Measurements from ENCODE around the gene SSH3. TPM values are rescaled to one million over a fixed set of nuclear protein-coding genes. Genes with fewer than 3 reads are reported as not detected.

The SSH3 gene
- total RNA-seq, 1 experiment from 2014 or later, result 17.5 TPM

DNA sequence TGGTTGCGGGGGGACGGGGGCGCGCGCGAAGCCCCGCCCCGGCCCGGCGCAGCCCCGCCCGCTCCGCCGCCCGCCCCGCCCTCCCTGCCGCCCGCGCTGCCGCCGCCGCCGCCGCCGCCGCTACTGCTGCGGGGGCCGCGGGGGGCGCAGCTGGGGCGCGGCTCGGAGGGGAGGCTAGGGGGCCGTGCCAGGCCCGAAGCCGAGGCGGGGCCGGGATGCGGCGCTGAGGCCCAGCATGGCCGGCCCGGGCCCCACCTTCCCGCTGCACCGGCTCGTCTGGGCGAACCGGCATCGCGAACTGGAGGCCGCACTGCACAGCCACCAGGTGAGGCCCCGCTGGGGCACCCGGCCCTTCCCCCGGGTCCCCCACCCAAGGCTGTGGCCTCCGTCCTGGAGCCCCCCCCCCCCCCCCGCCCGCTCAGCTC, 14.1 kb upstream of the SSH3 start, which contains the start of gene ANKRD13D:
Gene ANKRD13D (plus strand): TSS at position 78 of the 425 bp plus-strand sequence. CDS start 158 bp downstream, at position 236.
- Histone ChIP-seq H3K4me1 (replicated peaks) (peaks cover 34% of the 10 kb centered on the region), H3K27ac (peak within 1 kb of the TSS; percentile 79), H3K36me3 (peaks cover 87% of the 10 kb centered on the region), H3K9me3 (replicated peaks) (no peaks in the 10 kb centered on the region), H3K27me3 (replicated peaks) (no peaks in the 10 kb centered on the region), H3K4me3 (peak within 1 kb of the TSS; percentile 72)
- DNase-seq (ENCODE audit: low read depth in 1 of 2, low spot score in 2 of 2), result peak in 1 of 2 experiments; percentile 60

DNA sequence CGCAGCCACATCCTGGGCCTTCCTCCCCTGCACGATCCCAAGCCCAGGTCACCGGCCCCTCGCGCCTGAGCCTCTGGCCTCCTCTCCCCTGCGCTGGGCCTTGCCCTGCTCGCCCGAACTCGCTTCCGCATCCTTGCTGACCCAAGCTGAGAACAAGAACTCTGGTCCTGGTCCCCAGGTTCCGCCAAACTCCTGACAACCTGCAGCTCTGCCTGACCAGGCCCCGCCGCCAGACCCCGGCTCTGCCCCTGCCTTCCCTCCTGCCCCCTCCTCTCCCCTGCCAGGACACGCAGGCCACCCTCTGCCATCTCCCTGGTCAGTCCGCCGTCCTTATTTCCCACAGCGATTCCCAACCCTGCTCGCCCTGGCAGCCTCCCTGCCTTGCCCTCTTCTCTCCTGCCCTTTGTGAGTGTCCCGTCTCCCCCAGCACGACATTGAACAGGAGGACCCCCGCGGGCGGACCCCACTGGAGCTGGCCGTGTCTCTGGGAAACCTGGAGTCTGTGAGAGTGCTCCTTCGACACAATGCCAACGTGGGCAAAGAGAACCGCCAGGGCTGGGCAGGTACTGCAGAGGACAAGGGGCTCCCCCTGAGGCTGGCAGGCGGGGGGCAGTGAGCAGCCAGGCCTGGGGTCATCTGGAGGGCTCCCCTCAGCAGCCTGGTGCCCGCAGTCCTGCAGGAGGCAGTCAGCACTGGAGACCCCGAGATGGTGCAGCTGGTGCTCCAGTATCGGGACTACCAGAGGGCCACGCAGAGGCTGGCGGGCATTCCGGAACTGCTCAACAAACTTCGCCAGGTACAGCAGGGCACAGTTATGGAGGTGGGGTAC, 13.5 kb upstream of the SSH3 start:
- DNase-seq (ENCODE audit: low read depth in 1 of 2, low spot score in 2 of 2), result peak in 1 of 2 experiments; percentile 47
- Histone ChIP-seq H3K36me3 (peaks cover 87% of the 10 kb centered on the region), H3K27ac (peak overlapping the region; percentile 18), H3K4me1 (replicated peaks) (peaks cover 34% of the 10 kb centered on the region), H3K4me3 (peak overlapping the region; percentile 72), H3K9me3 (replicated peaks) (peaks cover 2% of the 10 kb centered on the region; the same call in 1 of the 2 replicates), H3K27me3 (replicated peaks) (no peaks in the 10 kb centered on the region)

DNA sequence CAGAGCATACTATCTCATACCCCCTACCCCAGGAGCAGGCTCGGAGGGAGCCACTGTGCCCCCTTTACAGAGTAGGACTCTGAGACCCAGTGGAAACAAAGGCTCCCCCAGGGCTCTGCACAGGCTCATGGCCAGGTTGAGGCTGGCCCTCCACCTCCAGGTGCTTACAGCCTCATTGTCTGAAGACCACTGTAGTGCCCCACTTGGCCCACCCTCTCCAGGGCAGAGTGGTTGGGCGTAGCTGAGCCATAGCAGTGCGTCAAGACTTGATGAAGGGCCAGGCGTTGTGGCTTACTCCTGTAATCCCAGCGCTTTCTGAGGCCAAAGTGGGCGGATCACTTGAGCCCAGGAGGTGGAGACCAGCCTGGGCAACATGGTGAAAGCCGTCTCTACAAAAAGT, 12.5 kb upstream of the SSH3 start:
- no peak for DNase-seq (ENCODE audit: low read depth in 1 of 2, low spot score in 2 of 2)
- Histone ChIP-seq H3K36me3 (peaks cover 87% of the 10 kb centered on the region), H3K27me3 (replicated peaks) (no peaks in the 10 kb centered on the region), H3K4me1 (replicated peaks) (peaks cover 34% of the 10 kb centered on the region), H3K9me3 (replicated peaks) (peaks cover 11% of the 10 kb centered on the region), H3K4me3 (no peak overlapping the region), H3K27ac (no peak overlapping the region)

DNA sequence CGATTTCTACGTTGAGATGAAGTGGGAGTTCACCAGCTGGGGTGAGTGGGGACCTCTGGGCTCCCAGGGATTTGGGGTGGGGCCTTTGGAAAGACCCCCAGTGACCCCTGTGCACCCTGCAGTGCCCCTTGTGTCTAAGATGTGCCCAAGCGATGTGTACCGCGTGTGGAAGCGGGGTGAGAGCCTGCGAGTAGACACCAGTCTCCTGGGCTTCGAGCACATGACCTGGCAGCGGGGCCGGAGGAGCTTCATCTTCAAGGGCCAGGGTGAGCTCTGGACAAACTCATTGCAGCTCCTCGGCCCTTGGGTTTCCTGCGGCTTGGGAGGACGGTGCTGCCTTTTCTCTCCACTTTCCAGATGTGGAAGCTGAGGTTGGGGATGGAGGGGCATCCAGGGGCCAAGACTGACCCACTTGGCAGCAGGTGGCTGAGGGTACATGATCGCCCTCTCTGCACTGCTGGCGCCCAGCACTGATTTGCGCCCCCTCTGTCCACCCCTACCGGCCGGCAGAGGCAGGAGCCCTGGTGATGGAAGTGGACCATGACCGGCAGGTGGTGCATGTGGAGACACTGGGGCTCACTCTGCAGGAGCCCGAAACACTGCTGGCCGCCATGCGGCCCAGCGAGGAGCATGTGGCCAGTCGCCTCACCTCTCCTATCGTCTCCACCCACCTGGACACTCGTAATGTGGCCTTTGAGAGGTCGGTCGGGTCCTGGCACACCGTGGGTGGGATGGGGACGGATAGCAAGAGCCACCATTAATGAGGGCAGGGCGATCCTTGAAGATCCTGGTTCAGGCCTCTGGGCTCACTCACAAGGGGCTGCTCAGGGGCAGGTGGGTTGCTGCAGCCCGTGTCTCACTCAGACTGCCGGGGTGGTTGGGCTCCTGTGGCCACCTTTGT, 11.6 kb upstream of the SSH3 start:
- no peaks in the 10 kb centered on the region for H3K27me3 ChIP-seq (replicated peaks)

DNA sequence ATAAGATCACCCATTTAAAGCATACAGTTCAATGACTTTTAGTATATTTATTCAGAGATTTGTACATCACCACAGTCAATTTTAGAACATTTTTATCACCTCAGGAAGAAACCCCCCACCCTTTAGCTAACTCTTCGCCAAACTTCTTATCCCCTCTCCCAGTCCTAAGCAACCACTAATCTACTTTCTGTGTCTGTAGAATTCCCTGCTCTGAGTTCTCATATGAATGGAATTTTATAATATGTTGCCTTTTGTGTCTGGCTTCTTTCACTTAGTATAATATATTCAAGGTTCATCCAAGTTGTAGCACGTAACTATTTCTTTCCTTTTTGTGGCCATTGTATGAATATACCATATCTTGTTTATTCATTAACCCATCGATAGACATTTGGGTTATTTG, 10.7 kb upstream of the SSH3 start:
- peaks cover 12% of the 10 kb centered on the region for H3K9me3 ChIP-seq (replicated peaks)
- peaks cover 27% of the 10 kb centered on the region for H3K4me1 ChIP-seq (replicated peaks)
- no peak overlapping the region for H3K27ac ChIP-seq
- H3K4me3 ChIP-seq, result no peak overlapping the region
- H3K27me3 ChIP-seq (replicated peaks), result no peaks in the 10 kb centered on the region
- peaks cover 84% of the 10 kb centered on the region for H3K36me3 ChIP-seq
- no peak for DNase-seq (ENCODE audit: low read depth in 1 of 2, low spot score in 2 of 2)

More for the DNA sequence above, 11.6 kb upstream of the SSH3 start:
- H3K36me3 ChIP-seq, result peaks cover 87% of the 10 kb centered on the region
- peaks cover 34% of the 10 kb centered on the region for H3K4me1 ChIP-seq (replicated peaks)
- no peak for DNase-seq (ENCODE audit: low read depth in 1 of 2, low spot score in 2 of 2)
- no peak overlapping the region for H3K27ac ChIP-seq
- no peak overlapping the region for H3K4me3 ChIP-seq
- peaks cover 12% of the 10 kb centered on the region for H3K9me3 ChIP-seq (replicated peaks)

DNA sequence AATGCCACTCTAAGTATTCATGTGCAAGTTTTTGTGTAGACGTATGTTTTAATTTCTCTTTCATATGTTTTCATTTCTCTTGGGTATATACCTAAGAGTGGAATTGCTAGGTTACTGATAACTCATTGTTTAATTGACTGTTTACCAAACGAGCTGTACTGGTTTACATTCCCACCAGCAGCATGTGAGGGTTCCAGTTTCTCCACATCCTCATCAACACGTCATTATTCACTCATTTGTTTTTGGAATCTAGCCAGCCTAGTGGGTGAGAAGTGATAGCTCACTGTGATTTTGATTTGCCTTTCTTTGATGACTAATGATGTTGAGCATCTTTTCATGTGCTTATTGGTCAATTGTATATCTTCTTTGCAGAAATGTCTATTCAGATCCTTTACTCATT, 10.2 kb upstream of the SSH3 start:
- peaks cover 12% of the 10 kb centered on the region for H3K9me3 ChIP-seq (replicated peaks)
- peaks cover 23% of the 10 kb centered on the region for H3K4me1 ChIP-seq (replicated peaks)
- H3K27ac ChIP-seq, result no peak overlapping the region
- no peak for DNase-seq (ENCODE audit: low read depth in 1 of 2, low spot score in 2 of 2)
- peaks cover 80% of the 10 kb centered on the region for H3K36me3 ChIP-seq
- H3K4me3 ChIP-seq, result no peak overlapping the region
- H3K27me3 ChIP-seq (replicated peaks), result no peaks in the 10 kb centered on the region

DNA sequence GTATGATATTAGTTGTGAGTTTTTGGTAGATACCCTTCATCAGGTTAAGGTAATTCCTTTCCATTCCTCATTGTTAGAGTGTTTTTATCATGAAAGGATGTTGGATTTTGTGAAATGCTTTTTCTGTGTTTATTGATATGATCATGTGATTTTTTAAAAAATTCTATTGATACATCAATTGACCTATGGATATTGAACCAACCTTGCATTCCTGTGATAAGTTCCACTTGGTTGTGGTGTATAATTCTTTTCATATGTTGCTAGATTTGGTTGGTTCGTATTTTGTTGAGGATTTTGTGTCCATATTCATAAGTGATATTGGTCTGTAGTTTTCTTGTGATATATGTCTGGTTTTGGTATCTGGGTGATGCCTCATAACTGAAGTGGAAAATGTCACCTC, 7.5 kb upstream of the SSH3 start:
- peaks cover 5% of the 10 kb centered on the region for H3K4me1 ChIP-seq (replicated peaks)
- no peak overlapping the region for H3K4me3 ChIP-seq
- no peaks in the 10 kb centered on the region for H3K27me3 ChIP-seq (replicated peaks)
- H3K36me3 ChIP-seq, result peaks cover 89% of the 10 kb centered on the region
- no peak for DNase-seq (ENCODE audit: low read depth in 1 of 2, low spot score in 2 of 2)
- peaks cover 12% of the 10 kb centered on the region for H3K9me3 ChIP-seq (replicated peaks)
- H3K27ac ChIP-seq, result no peak overlapping the region

DNA sequence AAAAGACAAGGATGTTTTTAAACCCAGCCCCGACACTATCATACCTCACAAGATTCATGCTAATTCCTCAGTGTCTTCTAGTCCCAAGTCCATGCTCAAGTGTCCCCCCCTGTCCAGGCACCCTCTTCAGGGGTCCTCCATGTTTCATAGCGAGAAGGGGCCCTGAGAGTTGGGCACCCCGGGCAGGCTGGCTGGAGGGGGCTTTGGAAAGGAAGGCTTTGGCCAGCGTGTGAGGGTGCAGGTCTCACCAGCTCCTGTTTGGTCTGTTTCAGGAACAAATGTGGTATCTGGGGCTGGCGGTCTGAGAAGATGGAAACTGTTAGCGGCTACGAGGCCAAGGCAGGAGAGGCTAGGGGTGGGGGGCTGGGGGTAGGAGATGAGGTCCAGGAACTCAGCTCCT, 4.5 kb upstream of the SSH3 start:
- Histone ChIP-seq H3K27me3 (replicated peaks) (no peaks in the 10 kb centered on the region), H3K4me3 (no peak overlapping the region), H3K27ac (no peak overlapping the region), H3K9me3 (replicated peaks) (peaks cover 12% of the 10 kb centered on the region), H3K4me1 (replicated peaks) (peaks cover 11% of the 10 kb centered on the region), H3K36me3 (peaks cover 91% of the 10 kb centered on the region)
- no peak for DNase-seq (ENCODE audit: low read depth in 1 of 2, low spot score in 2 of 2)

DNA sequence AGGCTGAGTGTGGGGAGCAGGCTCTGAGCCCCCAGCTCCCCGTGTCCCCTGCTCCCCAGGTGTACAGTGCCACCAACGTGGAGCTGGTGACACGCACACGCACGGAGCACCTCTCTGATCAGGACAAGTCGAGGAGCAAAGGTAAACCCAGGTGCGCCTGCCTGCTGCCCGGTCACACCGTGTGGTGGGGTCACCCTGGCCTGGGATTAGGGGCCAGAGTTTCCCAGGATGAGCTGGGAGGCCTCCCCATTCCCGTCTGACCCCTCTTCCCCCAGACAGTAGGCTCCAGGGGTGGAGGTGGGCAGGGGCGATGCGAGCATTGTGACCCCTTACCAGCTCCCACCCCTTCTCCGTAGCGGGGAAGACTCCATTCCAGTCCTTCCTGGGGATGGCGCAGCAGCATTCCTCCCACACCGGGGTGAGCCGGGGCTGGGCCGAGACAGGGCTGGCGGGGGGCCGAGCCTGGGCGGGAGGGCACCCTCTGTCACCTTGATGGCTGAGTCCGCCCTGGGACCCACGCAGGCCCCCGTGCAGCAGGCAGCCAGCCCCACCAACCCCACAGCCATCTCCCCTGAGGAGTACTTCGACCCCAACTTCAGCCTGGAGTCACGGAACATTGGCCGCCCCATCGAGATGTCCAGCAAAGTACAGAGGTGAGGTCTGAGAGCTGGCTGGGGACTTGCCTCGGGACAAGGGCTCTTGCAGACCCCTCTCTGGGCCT, 3.7 kb upstream of the SSH3 start:
- no peak overlapping the region for H3K27ac ChIP-seq
- H3K4me1 ChIP-seq (replicated peaks), result peaks cover 19% of the 10 kb centered on the region
- peaks cover 12% of the 10 kb centered on the region for H3K9me3 ChIP-seq (replicated peaks)
- H3K36me3 ChIP-seq, result peaks cover 84% of the 10 kb centered on the region
- no peak overlapping the region for H3K4me3 ChIP-seq
- no peak for DNase-seq (ENCODE audit: low read depth in 1 of 2, low spot score in 2 of 2)
- no peaks in the 10 kb centered on the region for H3K27me3 ChIP-seq (replicated peaks)

DNA sequence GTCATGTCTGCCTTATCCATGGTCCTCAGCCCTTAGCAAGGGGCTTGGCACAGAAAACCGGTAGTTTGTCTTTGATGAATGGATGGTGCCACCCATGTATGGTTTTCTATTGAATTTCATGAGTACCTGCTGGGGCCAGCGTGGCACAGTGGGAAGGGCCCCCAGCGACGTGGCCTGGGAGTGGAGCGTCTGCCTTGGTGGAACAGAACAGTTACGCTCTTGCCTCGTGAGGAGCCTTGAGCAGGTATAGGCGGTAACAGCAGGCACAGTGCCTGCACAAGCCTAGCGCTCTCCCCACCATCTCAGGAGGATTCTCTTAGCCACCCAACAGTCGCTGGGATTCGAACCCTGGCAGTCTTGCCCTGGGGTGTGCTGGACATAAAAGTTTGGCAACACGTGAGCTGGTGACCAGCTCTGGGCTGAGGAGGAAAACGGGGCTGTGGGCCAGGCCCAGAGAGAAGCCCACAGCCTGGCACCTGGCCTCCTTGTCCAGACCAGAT, 3.0 kb upstream of the SSH3 start:
- Histone ChIP-seq H3K27ac (no peak overlapping the region), H3K27me3 (replicated peaks) (no peaks in the 10 kb centered on the region), H3K9me3 (replicated peaks) (peaks cover 6% of the 10 kb centered on the region), H3K4me1 (replicated peaks) (peaks cover 22% of the 10 kb centered on the region), H3K36me3 (peaks cover 77% of the 10 kb centered on the region), H3K4me3 (no peak overlapping the region)
- DNase-seq (ENCODE audit: low read depth in 1 of 2, low spot score in 2 of 2), result no peak

DNA sequence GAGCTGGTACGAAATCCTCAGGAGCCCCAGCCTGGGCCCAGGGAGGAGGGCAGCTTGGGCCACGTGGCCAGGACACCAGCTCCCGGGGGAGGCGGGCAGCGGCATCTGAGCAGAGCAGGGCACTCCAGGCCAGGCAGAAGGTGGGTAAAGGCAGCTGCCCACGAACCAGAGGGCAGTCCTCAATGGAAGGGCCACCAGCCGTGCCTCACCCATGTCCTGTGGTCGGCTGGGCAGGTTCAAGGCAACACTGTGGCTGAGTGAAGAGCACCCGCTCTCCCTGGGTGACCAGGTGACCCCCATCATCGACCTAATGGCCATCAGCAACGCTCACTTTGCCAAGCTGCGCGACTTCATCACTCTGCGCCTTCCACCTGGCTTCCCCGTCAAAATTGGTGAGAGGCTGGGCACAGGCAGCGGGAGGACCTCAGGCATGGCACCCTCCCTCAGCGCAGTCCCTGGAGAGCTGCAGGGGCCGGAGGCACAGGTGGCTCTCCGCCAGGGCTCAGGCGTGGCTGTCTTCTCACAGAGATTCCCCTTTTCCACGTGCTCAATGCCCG, 2.5 kb upstream of the SSH3 start:
- peaks cover under 1% of the 10 kb centered on the region for H3K9me3 ChIP-seq (replicated peaks)
- no peak for DNase-seq (ENCODE audit: low read depth in 1 of 2, low spot score in 2 of 2)

DNA sequence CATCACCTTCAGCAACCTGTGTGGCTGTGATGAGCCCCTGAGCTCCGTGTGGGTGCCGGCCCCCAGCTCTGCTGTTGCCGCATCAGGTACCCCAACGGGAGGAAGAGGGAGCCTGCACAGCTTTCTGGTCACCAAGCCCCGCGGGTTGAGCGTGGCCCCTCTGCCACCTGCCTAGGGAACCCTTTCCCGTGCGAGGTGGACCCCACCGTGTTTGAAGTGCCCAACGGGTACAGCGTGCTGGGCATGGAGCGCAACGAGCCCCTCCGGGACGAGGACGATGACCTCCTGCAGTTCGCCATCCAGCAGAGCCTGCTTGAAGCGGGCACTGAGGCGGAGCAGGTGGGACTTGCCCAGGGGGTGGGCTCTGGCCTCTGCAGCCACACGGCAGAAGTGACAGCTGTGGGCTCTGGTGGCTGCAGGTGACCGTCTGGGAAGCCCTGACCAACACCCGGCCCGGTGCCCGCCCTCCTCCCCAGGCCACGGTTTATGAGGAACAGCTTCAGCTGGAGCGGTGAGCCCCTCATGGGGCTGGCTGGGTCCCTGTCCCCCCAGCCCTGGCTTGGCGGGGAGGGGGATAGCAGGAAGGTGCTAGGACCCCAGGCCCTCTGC, 1.9 kb upstream of the SSH3 start:
- no peak for DNase-seq (ENCODE audit: low read depth in 1 of 2, low spot score in 2 of 2)
- Histone ChIP-seq H3K27ac (no peak overlapping the region), H3K4me1 (replicated peaks) (peaks cover 22% of the 10 kb centered on the region)

More for the DNA sequence above, 2.5 kb upstream of the SSH3 start:
- Histone ChIP-seq H3K27me3 (replicated peaks) (no peaks in the 10 kb centered on the region), H3K27ac (no peak overlapping the region), H3K36me3 (peaks cover 72% of the 10 kb centered on the region), H3K4me3 (no peak overlapping the region), H3K4me1 (replicated peaks) (peaks cover 22% of the 10 kb centered on the region)

More for the DNA sequence above, 1.9 kb upstream of the SSH3 start:
- H3K27me3 ChIP-seq (replicated peaks), result no peaks in the 10 kb centered on the region
- H3K36me3 ChIP-seq, result peaks cover 66% of the 10 kb centered on the region
- H3K9me3 ChIP-seq (replicated peaks), result no peaks in the 10 kb centered on the region; the same call in 1 of the 2 replicates
- H3K4me3 ChIP-seq, result no peak overlapping the region

All from SJSA1 (cell line).